ENCODE data around the gene SMYD3. TPM values are rescaled to one million over a fixed set of nuclear protein-coding genes. Genes with fewer than 3 reads are reported as not detected.

SMYD3 gene
- polyA plus RNA-seq, 2 of the 4 experiments (the other 2 are of a cell fraction): 18.2 to 35.2 TPM

DNA sequence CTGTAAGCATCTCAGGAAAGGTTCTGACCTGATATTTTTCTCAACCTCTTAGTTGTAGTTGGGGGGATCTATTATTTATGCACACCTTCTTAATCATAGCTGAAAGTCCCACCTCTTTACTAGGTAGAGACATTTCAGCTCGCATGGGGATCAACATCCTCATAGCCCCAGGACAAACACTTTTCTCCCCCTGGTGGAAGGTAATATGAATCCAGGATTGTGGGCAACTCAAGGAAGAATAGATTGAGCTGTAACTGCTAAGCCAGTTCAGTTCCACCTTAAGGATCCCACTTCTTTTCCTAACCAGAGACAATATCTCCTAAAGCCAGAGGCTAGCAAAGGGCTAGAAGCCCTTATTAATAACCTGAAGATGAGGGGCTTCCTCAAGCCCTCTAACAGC lies 25.4 kb upstream of the SMYD3 start:
- H3K9me3 ChIP-seq: no peaks in the 10 kb centered on the region
- ATAC-seq: peak; percentile 60 to 70; a peak in 3 of 6 replicates
- no peak overlapping the region for H3K27ac ChIP-seq
- WGBS (ENCODE audit: missing lambda C conversion rate): 5% methylated on average over 1 of the region's 1 CpG
- DNase-seq (ENCODE audit: low read depth in 1 of 2, low spot score in 1 of 2): peak in 1 of 2 experiments; percentile 16
- no peak overlapping the region for H3K4me3 ChIP-seq
- H3K4me1 ChIP-seq: no peaks in the 10 kb centered on the region
- POLR2A ChIA-PET: no interaction called here
- TF ChIP-seq FOXS1 (CRISPR knock-in tag; IDR thresholded peaks at IDR 0.05): no peak
- 0 out of 5 replicates have a peak, but pooled peaks of 1 of the 2 experiments have one; percentile 22 for TF ChIP-seq RAD21 (conservative IDR thresholded peaks at IDR 0.05 in 1 of 2, IDR thresholded peaks at IDR 0.05 in 1 of 2)
- CTCF ChIA-PET: interaction anchor here (1.4 kb wide), 1 partner anchor 35 kb away, joined by 4 read pairs; no protein-coding TSS in a partner anchor
- no peak overlapping the region for H3K4me2 ChIP-seq
- FAIRE-seq: no peak

- Histone ChIP-seq H3K4me3 (no peak overlapping the region), H3K4me1 (no peaks in the 10 kb centered on the region), H3K9me3 (no peaks in the 10 kb centered on the region), H3K4me2 (no peak overlapping the region), H3K27ac (no peak overlapping the region)
- 11% methylated on average over 2 of the region's 2 CpGs for WGBS (ENCODE audit: missing lambda C conversion rate)
- DNase-seq (ENCODE audit: low read depth in 1 of 2, low spot score in 1 of 2) (no peak), ATAC-seq (no peak), FAIRE-seq (no peak)
- ChIA-PET CTCF (interaction anchor here (1.0 to 1.9 kb wide), 2 partner anchors 24 to 32 kb away, joined by 4 to 5 read pairs; no protein-coding TSS in a partner anchor), POLR2A (no interaction called here)
- TF ChIP-seq RCOR1 (IDR thresholded peaks at IDR 0.05; ENCODE audit: low read depth, low read length) (no peak), GATA3 (IDR thresholded peaks at IDR 0.05; ENCODE audit: borderline replicate concordance) (no peak), JUNB (IDR thresholded peaks at IDR 0.05) (no peak), EHF (CRISPR knock-in tag; IDR thresholded peaks at IDR 0.05) (no peak), POLR2AphosphoS2 (conservative IDR thresholded peaks at IDR 0.05; ENCODE audit: low read length) (no peak), ELK1 (IDR thresholded peaks at IDR 0.05; ENCODE audit: low read depth, low read length) (no peak)
Measured at GRCh38 chr1:246530482-246530881, 23.4 kb upstream of the SMYD3 start.

DNA sequence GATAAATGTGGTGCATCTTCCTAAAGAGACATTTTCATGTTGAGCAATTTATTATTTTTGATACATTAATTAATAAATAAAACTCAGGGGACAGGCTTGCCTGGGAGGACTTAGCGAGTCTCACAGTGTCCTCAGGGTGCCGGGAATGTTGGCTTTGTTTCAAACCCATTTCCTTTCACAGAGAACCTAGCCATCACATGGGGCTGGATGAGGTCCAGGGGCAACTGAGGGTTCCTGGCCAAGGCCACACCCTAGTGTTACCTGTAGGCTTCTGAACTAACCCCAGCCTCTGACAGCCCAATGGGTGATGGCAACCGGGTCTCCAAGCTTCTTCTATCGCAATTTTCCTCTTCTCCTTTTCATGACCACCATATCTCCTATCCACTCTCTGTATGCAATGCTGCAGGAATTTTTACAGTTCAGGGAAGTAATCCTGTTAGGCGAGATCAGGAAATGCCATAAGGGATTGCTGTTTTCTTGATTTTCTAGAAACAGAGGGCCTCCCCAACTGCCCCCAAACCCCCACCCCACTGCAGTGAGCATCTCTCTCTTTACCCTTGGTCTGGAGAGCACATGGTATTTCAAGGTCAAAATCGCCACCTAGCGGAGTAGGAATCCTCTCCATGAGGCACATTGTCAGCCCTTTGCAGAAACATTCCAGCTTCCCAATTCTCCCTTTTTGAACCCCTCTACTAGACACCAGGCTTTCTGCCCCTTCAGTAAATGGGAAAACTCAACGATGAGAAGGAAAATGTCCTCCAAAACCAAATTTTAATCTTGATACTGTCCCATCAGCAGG lies 22.1 kb upstream of the SMYD3 start:
- Histone ChIP-seq H3K4me3 (no peak overlapping the region), H3K4me2 (no peak overlapping the region), H3K9me3 (no peaks in the 10 kb centered on the region), H3K27ac (no peak overlapping the region), H3K4me1 (no peaks in the 10 kb centered on the region)
- DNase-seq (ENCODE audit: low read depth in 1 of 2, low spot score in 1 of 2) (no peak), FAIRE-seq (no peak), ATAC-seq (no peak)
- TF ChIP-seq NR3C1 (IDR thresholded peaks at IDR 0.05) (no peak), RAD21 (conservative IDR thresholded peaks at IDR 0.05 in 1 of 2, IDR thresholded peaks at IDR 0.05 in 1 of 2) (peak in 1 of 2 experiments; percentile 17; a peak in 1 of 5 replicates), CTCF (IDR thresholded peaks at IDR 0.05) (0 out of 3 replicates have a peak, but pooled peaks have one; percentile 24)
- POLR2A ChIA-PET: no interaction called here
- WGBS (ENCODE audit: missing lambda C conversion rate): 29% methylated on average over 8 of the region's 8 CpGs
- CTCF ChIA-PET: interaction anchor here (1.9 kb wide), 1 partner anchor 31 kb away, joined by 5 read pairs; no protein-coding TSS in a partner anchor

DNA sequence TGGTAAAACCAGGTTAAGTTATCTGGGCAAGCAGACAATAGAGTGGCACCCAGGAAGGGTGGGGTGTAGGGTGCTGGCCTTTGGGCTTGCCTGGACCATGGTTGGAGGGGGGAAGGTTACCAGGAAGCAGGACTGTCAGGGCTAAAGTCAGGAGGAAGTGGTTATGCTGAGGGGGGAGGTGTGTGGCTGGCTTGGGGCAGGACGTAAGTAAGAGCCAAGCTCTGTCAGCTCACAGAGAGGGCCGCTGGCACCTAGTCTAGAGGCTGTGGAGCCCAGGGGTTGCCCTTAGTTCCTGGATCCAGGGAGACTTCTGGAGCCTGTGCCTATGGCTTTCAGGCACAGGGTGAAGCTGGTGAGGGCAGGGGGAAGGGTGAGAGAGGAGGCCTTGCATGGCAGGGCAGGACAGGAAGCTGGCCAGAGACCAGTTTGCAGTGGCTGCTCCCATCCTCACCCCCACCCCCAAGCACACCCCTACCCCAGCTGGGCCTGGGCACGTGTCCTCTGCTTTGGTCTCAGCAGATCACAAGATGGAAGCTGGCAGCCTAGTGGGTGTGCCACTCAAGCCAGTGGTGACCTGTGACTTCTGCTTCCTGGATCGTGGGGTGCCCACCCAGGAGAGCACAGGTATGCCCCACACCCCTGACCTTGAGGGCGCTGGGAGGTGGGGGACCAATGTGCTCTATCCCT lies 20.5 kb upstream of the SMYD3 start:
- FAIRE-seq (no peak), DNase-seq (ENCODE audit: low read depth in 1 of 2, low spot score in 1 of 2) (no peak), ATAC-seq (peak; percentile 15 to 19; a peak in 2 of 6 replicates)
- Histone ChIP-seq H3K4me3 (no peak overlapping the region), H3K4me1 (no peaks in the 10 kb centered on the region), H3K27ac (no peak overlapping the region), H3K9me3 (peaks cover 3% of the 10 kb centered on the region; the same call in 1 of the 3 replicates), H3K4me2 (no peak overlapping the region)
- TF ChIP-seq FOSL2 (IDR thresholded peaks at IDR 0.05) (no peak), FOSL2 (CRISPR knock-in tag; IDR thresholded peaks at IDR 0.05) (no peak), EHMT2 (IDR thresholded peaks at IDR 0.05; ENCODE audit: low read depth) (no peak), MYC (IDR thresholded peaks at IDR 0.05; ENCODE audit: borderline replicate concordance, low read length) (no peak), RAD21 (conservative IDR thresholded peaks at IDR 0.05 in 1 of 2, IDR thresholded peaks at IDR 0.05 in 1 of 2) (no peak), RFX5 (IDR thresholded peaks at IDR 0.05) (no peak), TFCP2L1 (CRISPR knock-in tag; IDR thresholded peaks at IDR 0.05) (no peak), JUNB (IDR thresholded peaks at IDR 0.05) (no peak), ZNF302 (CRISPR knock-in tag; IDR thresholded peaks at IDR 0.05) (no peak)
- ChIA-PET CTCF (no interaction called here), POLR2A (no interaction called here)
- WGBS (ENCODE audit: missing lambda C conversion rate): 27% methylated on average over 2 of the region's 5 CpGs
